ENCODE data around the gene PLCD3.

- TF ChIP-seq, protein P1, sequence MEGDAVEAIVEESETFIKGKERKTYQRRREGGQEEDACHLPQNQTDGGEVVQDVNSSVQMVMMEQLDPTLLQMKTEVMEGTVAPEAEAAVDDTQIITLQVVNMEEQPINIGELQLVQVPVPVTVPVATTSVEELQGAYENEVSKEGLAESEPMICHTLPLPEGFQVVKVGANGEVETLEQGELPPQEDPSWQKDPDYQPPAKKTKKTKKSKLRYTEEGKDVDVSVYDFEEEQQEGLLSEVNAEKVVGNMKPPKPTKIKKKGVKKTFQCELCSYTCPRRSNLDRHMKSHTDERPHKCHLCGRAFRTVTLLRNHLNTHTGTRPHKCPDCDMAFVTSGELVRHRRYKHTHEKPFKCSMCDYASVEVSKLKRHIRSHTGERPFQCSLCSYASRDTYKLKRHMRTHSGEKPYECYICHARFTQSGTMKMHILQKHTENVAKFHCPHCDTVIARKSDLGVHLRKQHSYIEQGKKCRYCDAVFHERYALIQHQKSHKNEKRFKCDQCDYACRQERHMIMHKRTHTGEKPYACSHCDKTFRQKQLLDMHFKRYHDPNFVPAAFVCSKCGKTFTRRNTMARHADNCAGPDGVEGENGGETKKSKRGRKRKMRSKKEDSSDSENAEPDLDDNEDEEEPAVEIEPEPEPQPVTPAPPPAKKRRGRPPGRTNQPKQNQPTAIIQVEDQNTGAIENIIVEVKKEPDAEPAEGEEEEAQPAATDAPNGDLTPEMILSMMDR (optimal IDR thresholded peaks at IDR 0.05 in 1 of 3, IDR thresholded peaks at IDR 0.05 in 1 of 3, conservative IDR thresholded peaks at IDR 0.05 in 1 of 3; ENCODE audit: extremely low read depth in 1 of 3, insufficient read depth in 2 of 3, low read length in 3 of 3), result no peak
- TF ChIP-seq EZH2 (IDR thresholded peaks at IDR 0.05; ENCODE audit: low read length), result no peak
Measured at GRCh38 chr17:45146592-45146889, 14.2 kb upstream of the PLCD3 start.
